KBM-7 (cell line): ENCODE measurements around the gene ATP8B4.
"Not testable (repeated sequence)": the region's sequence is repeated elsewhere in the genome, so short reads cannot be mapped to it uniquely, and the experiment has no call there.

Source experiments
- DNase-seq: peaks from one replicate; pipeline ENCODE4 v3.0.0-alpha.2; 2015
- in situ Hi-C: fragments of 300-500 bp; cut with MboI; formaldehyde crosslinking; loops from 2 replicates; pipeline ENCODE4 v1.14.3; 2020; ENCODE audit warnings: low sequenced_read_pairs, low pct_unique_long_range_greater_than_20kb, mixed read lengths

The ATP8B4 gene

DNA sequence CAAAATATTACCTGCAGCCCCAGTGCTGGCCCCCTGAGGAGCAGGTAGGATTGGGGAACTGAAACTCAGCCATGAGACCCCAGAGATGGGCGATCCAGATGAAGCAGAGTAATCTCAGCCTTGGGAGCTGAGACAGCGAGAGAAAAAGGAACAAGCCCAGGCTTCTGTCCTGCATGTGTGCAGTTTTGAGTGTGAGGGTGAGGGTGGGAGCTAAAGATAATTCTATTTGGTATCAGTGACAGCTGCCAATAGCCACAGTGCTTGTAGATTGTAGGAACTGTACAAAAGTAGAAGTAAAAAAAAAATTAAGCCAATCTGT, 5.9 kb downstream of the ATP8B4 start:
- in situ Hi-C loops, result no loop called here
- peak; percentile 85 for DNase-seq

DNA sequence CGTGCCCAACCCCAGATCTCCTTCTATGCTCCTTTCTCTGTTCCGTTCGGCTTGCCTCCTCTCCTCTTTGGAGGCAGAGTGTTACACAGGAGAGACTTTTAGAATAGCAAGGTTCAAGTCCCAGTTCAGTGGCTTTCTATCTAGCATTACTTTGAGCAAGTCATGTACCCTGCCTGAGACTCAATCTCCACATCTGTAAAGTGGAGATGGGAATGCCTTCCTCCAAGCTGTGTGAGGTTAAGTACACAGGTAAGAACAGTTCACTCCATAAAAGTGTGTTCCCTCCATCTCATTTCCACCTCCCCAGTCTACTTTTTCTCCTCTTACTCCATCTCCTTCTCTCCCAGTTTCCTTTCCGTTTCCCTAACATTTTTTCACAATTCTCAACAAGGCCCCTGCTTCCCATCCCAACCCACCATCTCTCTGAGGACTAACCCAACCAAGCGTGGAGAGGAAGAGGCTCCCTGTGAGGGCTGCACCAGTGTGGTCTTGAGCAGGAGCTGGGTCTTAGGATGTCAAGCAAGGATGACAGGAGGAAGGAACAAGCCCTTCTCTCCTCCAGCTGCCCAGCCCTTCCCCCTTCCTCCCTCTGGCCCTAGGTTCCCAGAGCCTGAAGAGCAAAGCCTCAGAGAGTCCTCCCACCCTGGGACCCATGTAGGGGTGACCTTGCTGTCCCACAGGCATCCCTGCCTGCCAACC, 6.4 kb downstream of the ATP8B4 start:
- no peak for DNase-seq
- in situ Hi-C loops, result no loop called here

DNA sequence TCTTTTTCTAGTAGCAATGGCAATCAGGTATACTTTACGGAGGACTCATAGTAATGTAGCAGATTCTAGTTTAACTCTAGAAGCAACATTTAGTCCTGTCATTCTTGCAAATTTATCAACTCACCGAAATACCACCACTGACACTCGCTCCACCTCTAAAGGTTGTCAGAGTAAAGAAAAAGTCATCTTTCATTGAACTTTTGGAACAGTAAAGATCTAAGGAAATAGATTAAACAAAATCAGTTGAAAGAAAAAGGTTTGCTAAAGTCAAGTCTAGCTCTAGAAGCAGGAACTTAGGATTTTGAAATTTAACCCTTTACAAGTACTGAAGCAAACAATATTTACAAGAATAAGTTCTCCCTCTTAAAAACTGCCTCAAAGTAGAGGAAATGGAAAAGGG, 8.7 kb downstream of the ATP8B4 start:
- in situ Hi-C loops, result no loop called here
- DNase-seq, result peak; percentile 44

DNA sequence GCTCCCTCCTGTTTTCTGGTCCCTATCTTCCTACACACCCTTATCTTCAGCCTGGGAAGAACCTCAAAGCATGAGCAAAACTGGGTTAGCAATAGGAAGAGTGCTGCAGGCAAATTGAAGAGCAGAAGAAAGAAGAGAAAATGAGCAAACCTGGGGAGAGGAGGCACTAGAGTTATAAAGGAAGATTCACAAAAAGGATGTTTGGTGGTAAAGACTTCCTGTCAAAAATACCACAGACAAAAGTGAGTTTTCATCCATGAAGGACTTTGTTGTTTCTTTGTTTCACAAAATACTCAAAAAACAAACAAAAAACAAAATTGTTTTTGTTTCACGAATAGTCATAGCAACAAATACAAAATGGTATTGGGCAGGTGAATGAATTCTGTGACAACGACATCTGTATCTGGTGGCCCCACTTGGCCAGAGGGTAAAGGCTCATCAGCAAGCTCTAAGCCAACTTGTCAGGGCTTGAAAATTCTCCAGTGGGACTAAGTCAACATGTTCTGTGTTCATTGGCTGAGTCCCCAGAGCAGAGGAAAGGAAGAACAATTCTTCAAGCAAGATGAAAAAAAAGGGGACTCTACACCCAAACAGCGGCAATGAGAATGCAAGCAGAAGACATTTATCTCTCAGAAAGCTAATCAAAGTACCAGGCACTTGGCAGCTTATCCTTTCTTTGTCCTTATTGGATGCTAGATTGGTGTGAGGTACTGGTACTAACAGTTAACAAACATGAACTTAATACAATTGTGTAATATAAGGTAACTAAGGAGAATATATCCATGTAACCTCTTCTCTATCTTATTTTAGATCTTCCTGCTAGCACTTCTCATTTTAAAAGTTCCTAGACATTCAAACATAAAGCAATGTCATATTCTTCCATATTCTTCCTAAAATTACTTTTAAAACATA, 9.7 kb downstream of the ATP8B4 start:
- in situ Hi-C loops, result no loop called here
- peak; percentile 77 for DNase-seq

DNA sequence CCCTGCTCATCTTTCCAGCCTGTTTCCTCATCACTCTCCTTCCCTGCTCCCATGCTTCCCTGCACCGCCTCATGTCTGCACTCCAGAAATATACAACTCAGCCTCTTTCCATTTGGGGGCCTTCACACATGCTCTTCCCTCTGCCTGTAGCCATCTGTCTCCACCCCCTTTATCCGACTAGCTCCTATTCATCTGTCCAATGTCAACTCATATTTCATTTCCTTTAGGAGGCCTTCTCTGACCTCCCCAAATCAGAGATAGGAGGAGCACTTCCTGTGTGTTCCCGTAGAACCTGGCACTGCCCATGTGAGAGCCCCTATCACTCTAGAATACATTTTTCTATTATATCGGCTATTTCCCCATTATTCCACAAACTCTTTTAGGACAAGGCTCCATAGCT, 10.6 kb downstream of the ATP8B4 start:
- peak; percentile 67 for DNase-seq
- in situ Hi-C loops, result no loop called here

DNA sequence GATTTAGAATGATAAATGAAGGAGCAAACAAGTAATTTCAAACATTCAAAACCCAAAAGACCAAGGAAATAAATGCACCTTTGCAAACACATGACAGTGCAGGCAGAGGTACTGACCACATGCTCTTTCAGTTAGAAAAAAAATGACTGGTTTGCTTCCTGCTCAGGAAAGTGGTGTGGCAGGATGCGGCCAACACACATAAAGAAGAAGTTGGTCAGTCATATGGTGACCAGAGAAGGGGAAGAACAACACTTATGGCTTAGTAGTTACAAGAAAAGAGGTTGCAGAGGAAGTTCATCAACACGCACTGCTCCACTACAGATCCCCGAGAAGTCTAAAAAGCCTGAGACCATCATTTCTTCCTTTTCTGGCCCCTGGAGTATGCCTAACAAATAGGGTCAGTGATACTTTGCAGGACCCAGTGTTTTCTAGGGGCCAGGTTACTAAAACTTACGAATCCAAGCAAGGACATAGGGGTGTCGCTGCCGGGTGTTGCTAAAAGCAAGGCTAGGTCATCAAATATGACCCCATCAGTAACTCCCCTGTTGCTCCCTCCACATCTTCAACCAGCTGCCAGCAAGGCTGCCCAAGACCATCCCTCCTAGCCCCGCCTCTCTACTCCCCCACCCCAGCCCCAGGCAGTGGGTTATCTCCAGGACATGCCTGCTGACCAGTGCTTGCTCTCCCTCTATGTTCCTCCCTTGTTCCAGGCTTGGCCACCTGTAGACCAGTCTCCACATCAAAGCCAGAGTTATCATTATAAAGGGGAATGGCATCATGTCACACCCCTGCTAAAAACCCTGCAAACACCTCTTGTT, 11.2 kb downstream of the ATP8B4 start:
- in situ Hi-C loops, result no loop called here
- DNase-seq, result peak; percentile 93

DNA sequence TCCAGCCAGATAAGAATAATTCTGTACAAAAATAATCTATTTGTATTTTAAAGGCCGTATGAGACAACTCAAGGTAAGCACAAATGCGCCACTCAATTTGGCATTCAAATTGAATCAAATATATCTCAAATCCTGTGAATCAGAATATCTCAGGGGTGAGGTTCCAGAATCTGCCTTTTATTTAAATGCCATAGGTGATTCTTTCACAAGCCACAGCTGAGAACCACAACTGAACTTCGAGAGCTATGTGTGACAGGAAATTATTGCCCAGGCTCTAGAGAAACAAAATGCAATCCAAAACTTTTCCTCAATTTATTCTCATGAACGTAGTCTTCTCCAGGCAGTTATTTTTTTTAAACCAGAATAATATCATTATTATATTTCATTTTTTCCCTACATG, 11.9 kb downstream of the ATP8B4 start:
- in situ Hi-C loops, result no loop called here
- DNase-seq, result no peak

DNA sequence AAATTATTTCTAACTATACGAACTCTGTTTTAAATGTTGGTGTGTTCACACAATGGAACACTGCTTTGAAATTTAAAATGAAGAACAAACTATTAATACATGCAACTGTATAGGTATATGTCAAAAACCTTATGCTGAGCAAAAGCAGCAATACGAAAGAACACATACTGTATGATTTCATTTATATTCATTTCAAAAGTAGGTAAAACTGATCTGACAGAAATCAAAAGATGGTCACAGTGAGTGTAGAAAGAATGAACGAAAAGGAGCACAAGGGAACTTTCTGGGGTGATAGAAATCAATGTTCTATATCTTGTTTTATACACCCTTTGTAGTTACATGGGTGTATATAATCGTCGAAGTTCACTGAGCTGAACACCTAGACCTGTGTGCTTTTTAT, 12.6 kb downstream of the ATP8B4 start:
- no peak for DNase-seq
- in situ Hi-C loops, result no loop called here

DNA sequence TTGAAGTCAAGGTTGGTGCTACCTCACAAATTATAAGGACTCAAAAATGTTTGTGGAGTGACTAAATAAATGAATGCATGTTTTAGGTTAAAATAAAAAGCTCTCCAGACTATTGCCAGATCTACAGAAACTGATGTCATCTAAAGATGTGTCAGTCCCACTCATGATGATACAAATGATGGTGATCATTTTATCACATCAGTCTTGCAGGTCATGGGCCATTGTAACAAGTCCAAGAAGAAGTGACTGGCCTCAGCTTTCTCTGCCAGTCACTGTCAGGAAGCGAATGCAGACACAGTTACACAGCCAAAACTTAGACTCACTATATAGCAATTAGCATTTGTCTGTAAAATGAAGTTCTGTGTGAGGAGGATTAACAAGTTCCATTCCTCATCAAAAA, 18.5 kb downstream of the ATP8B4 start:
- DNase-seq, result no peak
- in situ Hi-C loops, result no loop called here

DNA sequence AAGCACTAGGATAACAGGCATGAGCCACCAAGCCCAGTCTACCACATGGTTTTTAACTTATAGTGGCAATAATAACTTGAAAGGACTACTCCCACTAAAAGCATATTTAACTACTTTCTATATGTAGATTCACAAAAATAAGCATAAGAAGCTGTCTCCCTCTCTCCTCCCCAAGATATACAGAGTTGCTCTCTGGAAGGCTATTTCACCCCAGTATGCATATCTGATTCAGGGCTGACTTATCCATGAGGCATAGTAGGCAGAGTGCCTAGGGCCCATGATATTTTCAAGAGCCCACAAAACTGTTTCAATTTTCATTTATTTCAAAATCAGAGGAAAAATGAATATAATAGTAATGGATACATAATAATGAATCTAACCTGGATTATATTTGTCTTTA, 20.5 kb downstream of the ATP8B4 start:
- no peak for DNase-seq
- in situ Hi-C loops, result no loop called here

DNA sequence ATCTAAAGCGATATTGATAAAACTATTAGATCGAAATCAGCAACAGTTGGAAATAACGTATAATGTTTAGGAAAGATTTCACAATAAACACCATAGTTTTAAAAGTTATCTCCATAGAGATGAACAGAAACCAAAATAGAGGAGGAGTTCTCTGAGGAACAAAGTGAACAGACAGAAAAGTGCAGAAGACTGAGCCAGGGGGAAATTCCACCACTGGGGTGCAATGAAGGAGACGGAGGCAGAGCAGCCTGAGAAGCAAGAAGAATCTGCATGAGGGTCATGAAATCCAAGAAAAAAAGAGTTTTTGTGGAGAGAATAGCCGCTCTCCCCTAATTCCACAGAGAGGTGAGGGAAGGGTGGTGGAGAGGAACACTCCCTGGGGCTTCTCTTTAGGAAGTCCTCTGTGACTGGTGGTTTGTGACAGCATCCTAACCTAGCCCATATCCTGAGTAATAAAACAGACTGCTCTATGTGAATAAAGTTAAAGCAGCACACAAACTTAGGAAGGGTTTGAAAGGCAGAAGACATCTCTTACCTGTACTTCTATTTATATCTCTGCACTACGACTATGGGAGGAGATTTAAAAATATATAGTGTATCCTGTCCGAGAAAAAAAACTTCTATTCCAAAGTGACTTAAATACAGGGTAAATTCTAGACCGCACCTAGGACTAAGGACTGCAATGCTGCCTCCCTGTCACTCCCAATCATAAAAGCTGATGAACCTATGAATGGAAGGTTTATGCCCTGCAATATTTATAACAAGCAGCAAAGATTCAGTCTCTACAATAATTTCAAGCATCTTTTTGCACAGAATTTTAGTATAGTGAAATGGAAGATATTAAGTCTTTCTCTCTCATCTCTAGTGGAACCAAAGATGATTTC, 22.9 kb downstream of the ATP8B4 start:
- DNase-seq, result peak; percentile 34
- in situ Hi-C loops, result no loop called here

DNA sequence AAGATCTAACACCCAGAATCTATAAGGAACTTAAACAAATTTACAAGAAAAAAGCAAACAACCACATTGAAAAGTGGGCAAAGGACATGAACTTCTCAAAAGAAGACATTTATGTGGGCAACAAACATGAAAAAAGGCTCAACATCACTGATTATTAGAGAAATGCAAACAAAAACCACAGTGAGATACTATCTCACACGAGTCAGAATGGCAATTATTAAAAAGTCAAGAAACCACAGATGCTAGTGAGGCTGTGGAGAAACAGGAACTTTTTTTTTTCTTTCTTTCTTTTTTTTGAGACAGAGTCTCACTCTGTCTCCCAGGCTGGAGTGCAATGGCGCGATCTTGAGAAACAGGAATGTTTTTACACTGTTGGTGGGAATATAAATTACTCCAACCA, 29.6 kb downstream of the ATP8B4 start:
- DNase-seq, result peak; percentile 57
- in situ Hi-C loops, result not testable (repeated sequence)

DNA sequence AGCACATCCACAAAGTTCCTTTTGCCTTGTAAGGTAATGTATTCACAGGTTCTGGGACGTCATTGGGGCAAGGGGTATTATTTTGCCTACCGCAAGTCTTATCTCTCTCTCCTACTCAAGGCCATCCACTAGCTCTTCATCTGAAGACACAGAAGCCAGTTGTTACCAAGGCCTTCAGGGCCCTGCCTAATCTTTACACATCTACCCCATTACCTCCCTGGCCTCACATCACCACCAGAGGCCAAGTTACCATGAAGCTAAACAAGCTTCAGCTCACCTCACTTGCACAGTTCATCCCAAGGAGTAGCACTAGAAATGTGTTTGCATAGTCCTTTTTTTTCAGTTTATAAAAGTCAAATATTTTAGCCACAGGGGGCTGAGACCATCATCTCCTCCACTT, 34.1 kb downstream of the ATP8B4 start:
- no peak for DNase-seq
- in situ Hi-C loops, result no loop called here

DNA sequence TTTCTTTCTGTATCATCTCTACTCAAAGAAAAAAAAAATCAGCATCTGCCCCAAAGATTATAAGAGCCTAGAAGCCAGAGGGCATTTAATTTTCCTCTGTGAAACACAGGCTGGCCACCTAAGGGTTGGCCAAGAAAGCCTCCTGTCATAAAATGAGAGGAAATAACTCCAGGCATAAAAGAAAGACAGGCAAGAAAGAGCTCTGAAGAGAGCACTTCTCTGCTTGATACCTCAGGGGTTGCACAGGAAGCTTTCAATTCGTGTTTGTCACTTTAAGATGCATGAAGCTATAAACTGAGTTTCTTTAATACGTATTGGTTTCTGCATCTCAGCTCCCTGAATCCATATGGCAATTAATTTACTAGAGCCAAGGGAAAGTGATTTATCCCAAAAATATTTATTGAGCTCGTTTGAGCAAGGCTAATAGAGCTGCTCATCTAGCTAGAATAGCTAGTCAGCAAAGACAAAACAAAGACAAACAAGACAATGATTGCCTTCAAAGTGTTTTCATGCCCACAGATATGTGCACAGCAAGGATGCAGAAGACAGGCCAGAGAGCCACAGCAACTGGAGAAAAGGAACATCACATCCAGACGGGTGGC, 35.5 kb downstream of the ATP8B4 start:
- in situ Hi-C loops, result no loop called here
- DNase-seq, result no peak

DNA sequence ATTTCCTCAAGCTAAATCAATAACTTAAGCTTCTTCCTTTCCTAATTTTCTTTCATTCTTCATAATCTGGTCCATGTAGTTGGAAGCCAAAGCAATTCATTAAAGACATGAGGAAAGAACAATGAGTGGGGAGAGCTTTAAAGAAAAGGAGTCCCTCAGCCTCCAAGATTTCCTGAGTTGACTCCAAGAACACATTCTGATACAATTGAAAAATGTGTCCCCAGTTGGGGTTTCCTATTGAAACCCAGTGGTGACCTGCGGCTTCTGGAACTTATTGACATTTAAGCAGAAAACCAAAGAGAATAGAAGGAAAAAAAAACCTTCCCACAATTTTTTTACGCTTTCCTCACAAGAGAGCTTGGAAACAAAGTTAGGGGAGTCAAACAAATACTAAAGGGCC, 37.0 kb downstream of the ATP8B4 start:
- no peak for DNase-seq
- in situ Hi-C loops, result no loop called here

DNA sequence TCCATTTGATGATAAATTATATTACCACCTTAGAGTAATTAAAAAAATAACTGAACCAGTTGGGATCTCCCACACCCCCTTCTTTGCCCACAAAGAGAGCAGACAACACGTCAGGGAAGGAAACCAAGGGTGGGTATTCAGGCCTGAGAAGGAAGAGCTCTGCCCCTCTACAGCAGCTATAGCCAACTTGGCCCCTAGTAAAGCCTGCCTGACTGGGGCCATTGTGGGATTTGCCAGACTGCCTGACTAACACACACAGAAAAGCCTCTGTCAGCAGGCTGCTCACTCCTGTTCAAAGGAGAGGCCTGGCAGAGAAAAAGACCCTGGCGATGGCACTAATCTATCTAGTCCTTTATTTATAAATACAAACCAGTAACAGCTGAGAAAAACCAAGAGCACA, 41.4 kb downstream of the ATP8B4 start:
- no peak for DNase-seq
- in situ Hi-C loops, result no loop called here

DNA sequence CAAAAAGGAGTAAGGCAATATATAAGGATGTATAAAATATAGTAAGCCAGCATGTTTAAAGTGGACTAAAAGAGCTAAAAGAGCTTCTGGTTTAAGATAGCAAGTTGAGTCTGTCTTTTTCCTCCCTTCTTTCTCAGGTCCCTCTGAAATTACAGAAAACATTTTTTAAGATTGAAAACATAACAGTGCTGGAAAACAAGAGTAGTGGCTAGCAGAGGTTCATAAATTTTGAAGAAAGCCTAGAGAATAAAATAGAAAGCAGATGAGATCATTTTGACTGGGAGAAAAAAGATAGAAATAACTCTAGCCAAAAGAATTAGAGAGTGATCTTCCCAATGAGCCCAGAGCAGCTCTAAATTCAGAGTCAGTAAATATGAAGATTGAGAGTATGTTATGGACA, 41.9 kb downstream of the ATP8B4 start:
- in situ Hi-C loops, result no loop called here
- DNase-seq, result no peak

DNA sequence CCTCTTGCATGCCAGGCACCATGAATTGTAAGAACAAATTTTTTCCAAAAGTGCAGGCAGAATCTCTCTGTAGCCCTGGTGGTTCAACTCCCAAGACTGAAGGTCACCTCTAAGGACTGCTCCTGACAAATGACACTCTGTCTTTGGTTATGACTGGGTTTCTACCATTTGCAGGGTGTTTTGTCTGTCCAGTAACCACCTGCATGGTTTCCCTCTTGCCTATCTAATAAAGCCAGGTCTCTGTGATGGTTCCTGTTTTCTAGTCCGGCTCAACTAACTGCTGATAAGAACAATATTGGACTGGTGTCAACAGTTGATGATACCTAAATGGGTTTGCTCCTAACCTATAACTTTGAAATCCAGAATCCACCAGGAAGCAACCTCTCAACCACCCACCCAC, 43.7 kb downstream of the ATP8B4 start:
- DNase-seq, result no peak
- in situ Hi-C loops, result no loop called here
